ENCODE results near the gene SETD1A. TPM values are rescaled to one million over a fixed set of nuclear protein-coding genes. Genes with fewer than 3 reads are reported as not detected.
A peak's percentile ranks its signal among the peaks of the same experiment; 100 is the strongest.

The SETD1A gene
- total and polyA plus RNA-seq, 9 of the 15 experiments (the other 6 are each of a cell fraction or from before 2014, with no cell fraction given) = 0.08 to 36.0 (median 4.2) TPM

DNA sequence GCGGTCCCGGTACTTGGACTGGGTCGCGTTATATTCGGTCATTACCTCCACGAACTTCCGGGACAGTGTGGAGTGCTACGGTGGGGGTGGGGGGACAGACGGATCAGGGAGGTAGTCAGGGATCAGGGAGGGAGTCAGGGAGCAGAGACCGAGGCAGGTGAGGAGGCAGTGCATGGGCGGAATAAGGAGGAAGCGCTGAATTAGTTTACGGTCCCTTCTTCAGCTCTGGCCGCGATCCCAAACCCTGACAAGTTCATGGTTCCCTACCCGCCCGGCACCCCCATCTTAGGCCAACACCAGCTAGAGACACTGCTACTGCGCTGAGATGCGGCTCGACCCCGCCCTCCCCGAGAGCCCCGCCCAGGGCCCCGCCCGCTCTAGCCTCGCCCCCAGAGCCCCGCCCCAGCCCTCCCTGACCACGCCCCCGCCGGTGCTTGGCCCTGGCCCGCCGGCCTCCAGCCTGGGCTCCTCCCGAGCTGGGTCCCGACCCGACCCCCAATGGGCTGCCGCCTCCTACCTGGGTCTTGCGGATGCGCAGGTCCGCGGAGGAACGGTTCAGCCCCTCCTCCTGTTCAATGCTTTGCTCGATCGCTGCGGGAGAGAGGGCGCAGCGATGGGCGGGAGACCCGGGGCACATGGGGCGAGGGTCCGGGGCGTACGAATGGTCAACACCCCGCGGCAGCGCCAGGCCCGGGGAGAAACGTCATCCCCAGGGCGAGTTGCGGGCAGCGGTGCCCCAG, 39.6 kb downstream of the SETD1A start (continued):
- TF ChIP-seq, protein P1, sequence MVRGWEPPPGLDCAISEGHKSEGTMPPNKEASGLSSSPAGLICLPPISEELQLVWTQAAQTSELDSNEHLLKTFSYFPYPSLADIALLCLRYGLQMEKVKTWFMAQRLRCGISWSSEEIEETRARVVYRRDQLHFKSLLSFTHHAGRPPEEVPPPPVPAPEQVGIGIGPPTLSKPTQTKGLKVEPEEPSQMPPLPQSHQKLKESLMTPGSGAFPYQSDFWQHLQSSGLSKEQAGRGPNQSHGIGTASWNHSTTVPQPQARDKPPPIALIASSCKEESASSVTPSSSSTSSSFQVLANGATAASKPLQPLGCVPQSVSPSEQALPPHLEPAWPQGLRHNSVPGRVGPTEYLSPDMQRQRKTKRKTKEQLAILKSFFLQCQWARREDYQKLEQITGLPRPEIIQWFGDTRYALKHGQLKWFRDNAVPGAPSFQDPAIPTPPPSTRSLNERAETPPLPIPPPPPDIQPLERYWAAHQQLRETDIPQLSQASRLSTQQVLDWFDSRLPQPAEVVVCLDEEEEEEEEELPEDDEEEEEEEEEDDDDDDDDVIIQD (CRISPR knock-in tag; IDR thresholded peaks at IDR 0.05) = no peak
- TF ChIP-seq LEF1 (IDR thresholded peaks at IDR 0.05) (peak; percentile 22; the same call in 1 of the 2 replicates), POLR2AphosphoS2 (IDR thresholded peaks at IDR 0.05; ENCODE audit: low read length) (peak; percentile 60; the same call in 1 of the 2 replicates), TOE1 (IDR thresholded peaks at IDR 0.05; ENCODE audit: borderline replicate concordance) (peak; percentile 73; the same call in 1 of the 2 replicates), TOE1 (CRISPR knock-in tag; IDR thresholded peaks at IDR 0.05; ENCODE audit: borderline replicate concordance, low read depth) (no peak), CREM (IDR thresholded peaks at IDR 0.05; ENCODE audit: low read depth) (peak; percentile 60), MTA1 (IDR thresholded peaks at IDR 0.05; ENCODE audit: borderline replicate concordance) (peak; percentile 34; the same call in 1 of the 2 replicates), TEAD1 (CRISPR knock-in tag; IDR thresholded peaks at IDR 0.05) (0 out of 4 replicates have a peak, but pooled peaks of 1 of the 2 experiments have one; percentile 9), CBX1 (IDR thresholded peaks at IDR 0.05; ENCODE audit: low read depth) (peak; percentile 39; the same call in 1 of the 2 replicates), POLR2G (IDR thresholded peaks at IDR 0.05; ENCODE audit: low read depth, low read length) (peak; percentile 74), RBFOX2 (IDR thresholded peaks at IDR 0.05; ENCODE audit: low read depth, low read length) (peak; percentile 81), SUPT5H (IDR thresholded peaks at IDR 0.05) (peak; percentile 89), KDM5B (IDR thresholded peaks at IDR 0.05; ENCODE audit: insufficient replicate concordance, low read depth, low read length) (peak; percentile 67)
- TF ChIP-seq, protein P2, sequence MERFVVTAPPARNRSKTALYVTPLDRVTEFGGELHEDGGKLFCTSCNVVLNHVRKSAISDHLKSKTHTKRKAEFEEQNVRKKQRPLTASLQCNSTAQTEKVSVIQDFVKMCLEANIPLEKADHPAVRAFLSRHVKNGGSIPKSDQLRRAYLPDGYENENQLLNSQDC (CRISPR knock-in tag; IDR thresholded peaks at IDR 0.05) = no peak
- TF ChIP-seq, protein P3, sequence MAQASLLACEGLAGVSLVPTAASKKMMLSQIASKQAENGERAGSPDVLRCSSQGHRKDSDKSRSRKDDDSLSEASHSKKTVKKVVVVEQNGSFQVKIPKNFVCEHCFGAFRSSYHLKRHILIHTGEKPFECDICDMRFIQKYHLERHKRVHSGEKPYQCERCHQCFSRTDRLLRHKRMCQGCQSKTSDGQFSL (CRISPR knock-in tag; IDR thresholded peaks at IDR 0.05) = peak; percentile 91
- TF ChIP-seq, protein P3 (tag; IDR thresholded peaks at IDR 0.05) = peak in 1 of 2 experiments; percentile 70; a peak in 1 of 4 replicates
- TF ChIP-seq, protein P4, sequence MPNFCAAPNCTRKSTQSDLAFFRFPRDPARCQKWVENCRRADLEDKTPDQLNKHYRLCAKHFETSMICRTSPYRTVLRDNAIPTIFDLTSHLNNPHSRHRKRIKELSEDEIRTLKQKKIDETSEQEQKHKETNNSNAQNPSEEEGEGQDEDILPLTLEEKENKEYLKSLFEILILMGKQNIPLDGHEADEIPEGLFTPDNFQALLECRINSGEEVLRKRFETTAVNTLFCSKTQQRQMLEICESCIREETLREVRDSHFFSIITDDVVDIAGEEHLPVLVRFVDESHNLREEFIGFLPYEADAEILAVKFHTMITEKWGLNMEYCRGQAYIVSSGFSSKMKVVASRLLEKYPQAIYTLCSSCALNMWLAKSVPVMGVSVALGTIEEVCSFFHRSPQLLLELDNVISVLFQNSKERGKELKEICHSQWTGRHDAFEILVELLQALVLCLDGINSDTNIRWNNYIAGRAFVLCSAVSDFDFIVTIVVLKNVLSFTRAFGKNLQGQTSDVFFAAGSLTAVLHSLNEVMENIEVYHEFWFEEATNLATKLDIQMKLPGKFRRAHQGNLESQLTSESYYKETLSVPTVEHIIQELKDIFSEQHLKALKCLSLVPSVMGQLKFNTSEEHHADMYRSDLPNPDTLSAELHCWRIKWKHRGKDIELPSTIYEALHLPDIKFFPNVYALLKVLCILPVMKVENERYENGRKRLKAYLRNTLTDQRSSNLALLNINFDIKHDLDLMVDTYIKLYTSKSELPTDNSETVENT (CRISPR knock-in tag; IDR thresholded peaks at IDR 0.05) = 0 out of 2 replicates have a peak, but pooled peaks have one; percentile 60
- TF ChIP-seq, protein P5, sequence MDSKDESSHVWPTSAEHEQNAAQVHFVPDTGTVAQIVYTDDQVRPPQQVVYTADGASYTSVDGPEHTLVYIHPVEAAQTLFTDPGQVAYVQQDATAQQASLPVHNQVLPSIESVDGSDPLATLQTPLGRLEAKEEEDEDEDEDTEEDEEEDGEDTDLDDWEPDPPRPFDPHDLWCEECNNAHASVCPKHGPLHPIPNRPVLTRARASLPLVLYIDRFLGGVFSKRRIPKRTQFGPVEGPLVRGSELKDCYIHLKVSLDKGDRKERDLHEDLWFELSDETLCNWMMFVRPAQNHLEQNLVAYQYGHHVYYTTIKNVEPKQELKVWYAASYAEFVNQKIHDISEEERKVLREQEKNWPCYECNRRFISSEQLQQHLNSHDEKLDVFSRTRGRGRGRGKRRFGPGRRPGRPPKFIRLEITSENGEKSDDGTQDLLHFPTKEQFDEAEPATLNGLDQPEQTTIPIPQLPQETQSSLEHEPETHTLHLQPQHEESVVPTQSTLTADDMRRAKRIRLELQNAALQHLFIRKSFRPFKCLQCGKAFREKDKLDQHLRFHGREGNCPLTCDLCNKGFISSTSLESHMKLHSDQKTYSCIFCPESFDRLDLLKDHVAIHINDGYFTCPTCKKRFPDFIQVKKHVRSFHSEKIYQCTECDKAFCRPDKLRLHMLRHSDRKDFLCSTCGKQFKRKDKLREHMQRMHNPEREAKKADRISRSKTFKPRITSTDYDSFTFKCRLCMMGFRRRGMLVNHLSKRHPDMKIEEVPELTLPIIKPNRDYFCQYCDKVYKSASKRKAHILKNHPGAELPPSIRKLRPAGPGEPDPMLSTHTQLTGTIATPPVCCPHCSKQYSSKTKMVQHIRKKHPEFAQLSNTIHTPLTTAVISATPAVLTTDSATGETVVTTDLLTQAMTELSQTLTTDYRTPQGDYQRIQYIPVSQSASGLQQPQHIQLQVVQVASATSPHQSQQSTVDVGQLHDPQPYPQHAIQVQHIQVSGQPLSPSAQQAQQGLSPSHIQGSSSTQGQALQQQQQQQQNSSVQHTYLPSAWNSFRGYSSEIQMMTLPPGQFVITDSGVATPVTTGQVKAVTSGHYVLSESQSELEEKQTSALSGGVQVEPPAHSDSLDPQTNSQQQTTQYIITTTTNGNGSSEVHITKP (IDR thresholded peaks at IDR 0.05; ENCODE audit: partially characterized antibody) = peak; percentile 91
